Fibroblast of lung (primary cell): Measurements from ENCODE around the gene GCAT. TPM values are rescaled to one million over a fixed set of nuclear protein-coding genes. Genes with fewer than 3 reads are reported as not detected.

ENCODE experiments used
- DNase-seq, 2 donors: peaks; one replicate each; pipeline versions ENCODE4 v3.0.0 to v3.0.0-alpha.2; 2010; ENCODE audit warnings: low read depth in 2 of 2
- H2AFZ ChIP-seq: 2 replicates; pipeline ENCODE4 v1.5.1; 2012; ENCODE audit warnings: low read length, control low read depth, inconsistent platforms
- H3K27ac ChIP-seq: 2 replicates; pipeline ENCODE4 v1.5.1; 2011; ENCODE audit warnings: low read length, control low read depth; ENCODE audit not compliant: insufficient read depth
- H3K27me3 ChIP-seq: 2 replicates; pipeline ENCODE4 v1.5.1; 2011; ENCODE audit warnings: mild to moderate bottlenecking, low read length; ENCODE audit not compliant: control insufficient read depth, insufficient read depth
- H3K36me3 ChIP-seq: 2 replicates; pipeline ENCODE4 v1.5.1; 2011; ENCODE audit warnings: low read length; ENCODE audit not compliant: control insufficient read depth, insufficient read depth
- H3K4me1 ChIP-seq: 2 replicates; pipeline ENCODE4 v1.5.1; 2011; ENCODE audit warnings: low read length; ENCODE audit not compliant: control insufficient read depth, insufficient read depth; ENCODE audit errors: extremely low read depth
- H3K4me2 ChIP-seq: 2 replicates; pipeline ENCODE4 v1.5.1; 2011; ENCODE audit warnings: low read length, control low read depth; ENCODE audit not compliant: insufficient read depth; ENCODE audit errors: extremely low read depth
- H3K4me3 ChIP-seq, 4 experiments: fragments of 200-600 bp in 1 of 4; sonication (generic) in 1 of 4; replicated peaks in 1 of 4; 2 replicates each; pipeline ENCODE4 v1.5.1; 2011 to 2016; ENCODE audit warnings: low read length in 4 of 4, low read depth in 3 of 4, mild to moderate bottlenecking in 3 of 4, control low read depth in 2 of 4, inconsistent platforms in 1 of 4, mixed read lengths in 1 of 4; ENCODE audit not compliant: insufficient read depth in 1 of 4; ENCODE audit errors: control extremely low read depth in 1 of 4
- H3K79me2 ChIP-seq: 2 replicates; pipeline ENCODE4 v1.5.1; 2012; ENCODE audit warnings: mild to moderate bottlenecking, low read length, inconsistent platforms; ENCODE audit not compliant: control insufficient read depth, insufficient read depth
- H3K9ac ChIP-seq: 2 replicates; pipeline ENCODE4 v1.5.1; 2011; ENCODE audit warnings: mild to moderate bottlenecking, low read length, control low read depth; ENCODE audit not compliant: insufficient read depth
- H3K9me3 ChIP-seq: 2 replicates; pipeline ENCODE4 v1.5.1; 2012; ENCODE audit warnings: low read depth, low read length; ENCODE audit not compliant: control insufficient read depth, insufficient read depth
- H4K20me1 ChIP-seq: 2 replicates; pipeline ENCODE4 v1.5.1; 2011; ENCODE audit warnings: low read length; ENCODE audit not compliant: control insufficient read depth, insufficient read depth; ENCODE audit errors: extremely low read depth
- EZH2 ChIP-seq: IDR thresholded peaks from 2 replicates; pipeline ENCODE4 v1.5.1; 2012; ENCODE audit warnings: low read length, control low read depth, mild to moderate bottlenecking; ENCODE audit errors: missing control alignments
- polyA plus RNA-seq, 2 donors: library from polyadenylated mRNA; depleted of rRNA in 1 of 2; stranded (reverse) in 1 of 2; unstranded in 1 of 2; fragments of >200 nt; gene quantifications; 2 replicates each; pipeline ENCODE4 v1.2.1, GENCODE V29; 2011 to 2012; ENCODE audit warnings: missing spikeins in 1 of 2
- total RNA-seq: library from RNA; depleted of rRNA; stranded (reverse); fragments of >200 nt; gene quantifications from 2 replicates; pipeline ENCODE4 v1.2.1, GENCODE V29; 2014
- TF ChIP-seq, protein P1 (sequence below), 2 donors: IDR thresholded peaks in 1 of 2; conservative IDR thresholded peaks in 1 of 2; 1 replicate in 1 of 2; 2 replicates in 1 of 2; pipeline ENCODE4 v1.5.1; 2011 to 2012; ENCODE audit warnings: low read length in 2 of 2, control low read depth in 1 of 2, inconsistent platforms in 1 of 2, low read depth in 1 of 2, mild to moderate bottlenecking in 1 of 2

Gene GCAT
- total and polyA plus RNA-seq, 2 donors (not counting 1 experiment from before 2014, with no cell fraction given), result 6.6 to 11.9 TPM

DNA sequence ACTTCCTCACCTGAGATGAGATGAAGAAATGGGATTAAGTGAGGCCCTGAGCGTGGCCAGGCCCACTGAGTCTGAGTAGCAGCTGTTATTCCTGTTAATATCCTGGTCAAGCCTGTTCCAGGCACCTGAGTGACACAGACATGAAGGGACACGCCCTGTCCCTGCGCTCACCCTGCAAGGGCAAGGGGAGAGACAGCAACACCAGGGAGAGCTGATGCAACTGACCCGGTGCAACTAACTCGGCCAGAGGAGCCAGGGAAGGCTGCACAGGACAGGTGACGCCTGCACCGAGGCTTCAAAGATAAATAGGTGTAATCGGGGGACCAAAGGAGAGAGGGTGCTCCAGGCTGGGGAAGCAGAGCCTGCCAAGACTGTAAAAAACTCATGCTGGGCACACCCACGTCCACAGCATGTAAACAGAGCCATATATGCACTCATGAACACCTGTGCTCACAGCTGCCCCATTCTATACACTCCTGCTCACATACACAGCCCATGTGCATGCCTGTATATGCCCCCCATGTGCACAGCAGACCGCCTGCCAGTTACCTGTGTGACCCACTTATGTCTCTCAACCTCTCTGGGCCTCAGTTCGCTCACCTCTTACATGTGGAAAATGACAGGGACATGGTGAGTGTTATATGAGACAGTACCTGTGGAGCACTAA lies 22.8 kb upstream of the GCAT start:
- Histone ChIP-seq H3K9me3 (no peaks in the 10 kb centered on the region), H3K9ac (no peak overlapping the region), H3K4me3 (no peak overlapping the region), H2AFZ (no peak overlapping the region), H3K79me2 (no peaks in the 10 kb centered on the region), H3K4me2 (no peak overlapping the region), H3K27me3 (no peaks in the 10 kb centered on the region), H4K20me1 (no peaks in the 10 kb centered on the region), H3K27ac (no peak overlapping the region), H3K4me1 (peaks cover 8% of the 10 kb centered on the region), H3K36me3 (no peaks in the 10 kb centered on the region)
- TF ChIP-seq, protein P1, sequence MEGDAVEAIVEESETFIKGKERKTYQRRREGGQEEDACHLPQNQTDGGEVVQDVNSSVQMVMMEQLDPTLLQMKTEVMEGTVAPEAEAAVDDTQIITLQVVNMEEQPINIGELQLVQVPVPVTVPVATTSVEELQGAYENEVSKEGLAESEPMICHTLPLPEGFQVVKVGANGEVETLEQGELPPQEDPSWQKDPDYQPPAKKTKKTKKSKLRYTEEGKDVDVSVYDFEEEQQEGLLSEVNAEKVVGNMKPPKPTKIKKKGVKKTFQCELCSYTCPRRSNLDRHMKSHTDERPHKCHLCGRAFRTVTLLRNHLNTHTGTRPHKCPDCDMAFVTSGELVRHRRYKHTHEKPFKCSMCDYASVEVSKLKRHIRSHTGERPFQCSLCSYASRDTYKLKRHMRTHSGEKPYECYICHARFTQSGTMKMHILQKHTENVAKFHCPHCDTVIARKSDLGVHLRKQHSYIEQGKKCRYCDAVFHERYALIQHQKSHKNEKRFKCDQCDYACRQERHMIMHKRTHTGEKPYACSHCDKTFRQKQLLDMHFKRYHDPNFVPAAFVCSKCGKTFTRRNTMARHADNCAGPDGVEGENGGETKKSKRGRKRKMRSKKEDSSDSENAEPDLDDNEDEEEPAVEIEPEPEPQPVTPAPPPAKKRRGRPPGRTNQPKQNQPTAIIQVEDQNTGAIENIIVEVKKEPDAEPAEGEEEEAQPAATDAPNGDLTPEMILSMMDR (conservative IDR thresholded peaks at IDR 0.05 in 1 of 2, IDR thresholded peaks at IDR 0.05 in 1 of 2; ENCODE audit: low read depth in 1 of 2, low read length in 2 of 2), result no peak
- no peak for TF ChIP-seq EZH2
- DNase-seq, result no peak

DNA sequence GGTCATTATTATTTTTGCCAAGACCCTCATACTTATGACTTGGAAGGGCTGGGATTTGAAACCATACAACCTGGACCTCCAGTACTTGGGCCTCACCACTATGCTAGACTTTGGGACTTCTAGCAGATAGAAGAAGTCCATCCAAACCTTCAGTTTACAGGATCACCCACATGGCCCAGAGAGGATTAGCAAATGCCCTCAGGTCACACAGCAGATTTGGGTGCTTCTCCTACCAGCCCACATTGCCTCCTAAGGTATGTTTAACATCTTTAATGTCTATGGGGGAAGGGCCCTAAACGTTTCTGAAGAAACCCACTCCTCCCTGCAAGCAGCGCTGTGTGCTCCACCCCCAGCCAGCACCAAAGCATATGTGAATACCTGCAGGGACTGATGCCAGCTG lies 17.5 kb upstream of the GCAT start:
- H2AFZ ChIP-seq, result no peak overlapping the region
- H3K27ac ChIP-seq, result no peak overlapping the region
- no peak overlapping the region for H3K9ac ChIP-seq
- TF ChIP-seq, protein P1 (conservative IDR thresholded peaks at IDR 0.05 in 1 of 2, IDR thresholded peaks at IDR 0.05 in 1 of 2; ENCODE audit: low read depth in 1 of 2, low read length in 2 of 2), result no peak
- no peak for TF ChIP-seq EZH2
- no peaks in the 10 kb centered on the region for H3K9me3 ChIP-seq
- H3K36me3 ChIP-seq, result no peaks in the 10 kb centered on the region
- H3K4me3 ChIP-seq, result no peak overlapping the region
- H3K4me1 ChIP-seq, result no peaks in the 10 kb centered on the region
- no peaks in the 10 kb centered on the region for H3K79me2 ChIP-seq
- no peak overlapping the region for H3K4me2 ChIP-seq
- H3K27me3 ChIP-seq, result no peaks in the 10 kb centered on the region
- H4K20me1 ChIP-seq, result no peaks in the 10 kb centered on the region
- no peak for DNase-seq

DNA sequence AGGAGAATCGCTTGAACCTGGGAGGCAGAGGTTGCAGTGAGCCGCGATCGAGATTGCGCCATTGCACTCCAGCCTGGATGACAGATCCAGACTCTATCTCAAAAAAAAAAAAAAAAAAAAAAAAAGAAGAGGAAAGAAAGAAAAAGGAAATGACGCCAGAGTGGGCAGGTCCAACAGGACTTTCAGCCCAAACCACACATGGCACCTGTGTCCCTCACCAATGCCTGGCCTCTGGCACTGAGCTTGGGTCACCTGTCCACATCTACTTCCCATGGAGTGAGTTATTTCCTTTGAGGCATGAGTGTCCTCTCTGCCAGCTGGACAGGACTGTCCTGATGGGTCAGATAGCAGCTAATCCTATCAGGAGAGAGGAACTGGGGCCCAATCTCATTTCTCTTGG lies 15.2 kb upstream of the GCAT start:
- Histone ChIP-seq H3K9me3 (no peaks in the 10 kb centered on the region), H3K79me2 (no peaks in the 10 kb centered on the region)

More for the DNA sequence above, 15.2 kb upstream of the GCAT start:
- no peak for DNase-seq
- H3K4me1 ChIP-seq, result no peaks in the 10 kb centered on the region
- H3K27me3 ChIP-seq, result no peaks in the 10 kb centered on the region
- H2AFZ ChIP-seq, result no peak overlapping the region
- no peaks in the 10 kb centered on the region for H3K36me3 ChIP-seq
- no peak overlapping the region for H3K4me2 ChIP-seq
- no peak for TF ChIP-seq EZH2
- TF ChIP-seq, protein P1 (conservative IDR thresholded peaks at IDR 0.05 in 1 of 2, IDR thresholded peaks at IDR 0.05 in 1 of 2; ENCODE audit: low read depth in 1 of 2, low read length in 2 of 2), result no peak
- no peaks in the 10 kb centered on the region for H4K20me1 ChIP-seq
- H3K4me3 ChIP-seq, result no peak overlapping the region
- no peak overlapping the region for H3K27ac ChIP-seq
- H3K9ac ChIP-seq, result no peak overlapping the region
